Stimulated activated CD8-positive, alpha-beta memory T cell treated with anti-CD3 and anti-CD28 coated beads, Interleukin-12 subunit alpha, Interleukin-12 subunit beta, amount 100 ng/mL, for 4 hours (primary cell): ENCODE data around the gene NELL2.
"Not testable (repeated sequence)": the region's sequence is repeated elsewhere in the genome, so short reads cannot be mapped to it uniquely, and the experiment has no call there.

ENCODE experiments used
- DNase-seq: peaks from one replicate; pipeline ENCODE4 v3.0.0-alpha.2; 2020; ENCODE audit warnings: low read depth

The NELL2 gene

DNA sequence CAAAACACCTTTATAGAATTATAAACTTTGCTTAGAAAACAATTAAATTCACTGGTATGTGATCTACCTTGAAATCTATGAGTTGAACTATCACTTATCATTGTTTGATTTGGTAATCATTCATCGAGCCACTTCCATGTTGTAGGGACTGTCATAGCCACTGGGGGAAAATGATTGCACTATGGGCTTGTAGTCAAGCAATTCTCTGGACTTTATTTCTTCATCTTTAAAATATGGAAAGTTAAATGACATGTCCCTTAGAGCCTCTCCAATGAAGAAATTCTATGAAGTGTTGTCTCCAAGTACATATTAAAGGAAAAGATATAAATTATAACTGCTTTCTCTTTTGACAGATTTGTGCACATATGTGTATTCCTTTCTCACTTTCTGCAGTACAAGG, 97.3 kb downstream of the NELL2 start:
- DNase-seq: no peak

DNA sequence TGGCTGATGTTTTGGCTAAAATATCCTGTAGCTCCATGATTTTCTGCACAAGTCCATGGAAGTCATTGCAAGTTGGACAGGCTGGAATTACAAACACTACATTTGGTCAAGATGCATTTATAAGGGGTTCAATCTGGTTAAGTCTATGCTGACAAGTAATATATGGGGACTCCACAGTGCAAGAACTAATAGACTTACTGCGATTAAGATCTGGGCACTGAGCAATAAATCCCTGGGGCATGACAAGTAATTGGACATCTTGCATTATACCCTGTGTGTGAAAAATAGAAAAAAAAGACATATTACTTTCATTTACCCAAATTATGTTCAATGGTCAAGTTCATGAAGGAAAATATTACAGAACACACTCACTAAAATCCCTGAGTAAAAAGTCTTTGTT, 99.1 kb downstream of the NELL2 start:
- no peak for DNase-seq

DNA sequence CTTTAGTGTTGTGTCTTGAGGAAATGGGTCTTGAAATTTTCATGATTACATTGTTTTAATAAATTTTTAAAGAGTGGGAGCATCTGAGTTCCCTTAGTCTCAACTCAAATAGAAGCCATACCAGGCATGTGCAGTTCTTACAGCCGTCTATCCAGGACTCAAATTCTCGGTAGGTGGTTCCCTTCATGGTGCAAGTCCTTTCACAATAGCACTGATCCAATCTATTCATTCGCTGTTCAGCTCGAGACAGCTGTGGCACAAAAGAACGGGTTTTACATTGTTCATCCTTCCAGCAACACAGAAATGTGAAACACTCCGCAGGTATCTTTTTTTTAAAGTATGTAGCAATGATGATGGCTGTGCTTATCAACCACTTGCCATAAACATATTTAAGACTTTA, 100.2 kb downstream of the NELL2 start:
- no peak for DNase-seq

DNA sequence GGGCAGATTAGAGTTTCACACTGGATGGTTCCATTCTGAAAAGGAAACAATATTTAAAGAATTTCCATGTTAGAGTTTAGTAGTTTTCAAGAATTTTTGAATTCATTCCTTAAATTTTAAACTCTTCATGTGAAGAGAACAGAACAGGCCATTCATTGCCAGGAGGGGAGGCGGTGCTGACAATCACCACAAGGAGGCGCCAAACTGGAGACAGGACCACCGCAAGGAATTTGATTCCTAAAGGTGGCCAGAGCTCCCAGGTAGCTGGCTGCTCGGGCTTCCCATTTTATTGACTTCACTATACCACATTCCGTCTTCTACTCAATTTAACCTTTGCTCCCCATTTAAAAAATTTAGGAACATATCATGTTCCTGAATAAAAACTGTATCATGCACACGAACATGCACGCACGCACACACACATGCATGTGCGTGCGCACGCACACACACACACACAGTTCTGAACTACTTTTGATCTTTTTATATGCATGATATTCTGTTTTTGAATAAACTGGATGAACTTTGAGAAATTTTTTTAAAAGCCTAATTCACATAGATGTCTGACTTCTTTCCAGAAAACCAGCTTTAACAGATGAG, 101.2 kb downstream of the NELL2 start:
- peak; percentile 12 for DNase-seq

DNA sequence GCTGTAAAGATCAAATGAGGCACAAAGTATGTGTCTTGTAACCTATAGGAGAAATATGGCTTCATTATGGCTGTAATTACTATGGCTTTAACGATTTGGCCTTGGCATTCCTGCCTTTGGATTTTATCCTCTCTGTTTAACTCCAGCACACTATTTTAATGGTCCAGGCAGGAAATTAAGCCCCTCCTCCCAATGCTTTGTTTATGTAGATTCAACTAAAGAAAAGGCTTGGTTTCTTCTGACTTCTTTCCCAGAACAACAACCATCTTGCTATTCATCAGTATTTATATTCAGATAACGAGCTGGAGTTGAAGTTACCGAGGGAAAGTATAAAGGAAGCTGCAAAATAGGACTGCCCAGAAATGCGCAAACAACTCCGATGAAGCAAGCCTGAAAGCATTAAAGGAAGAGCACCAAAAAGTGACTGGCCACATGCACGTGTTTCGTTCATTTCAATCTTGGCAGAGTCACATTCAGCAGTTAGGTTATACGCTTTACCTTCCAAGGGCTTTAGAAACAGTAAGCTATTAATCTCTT, 104.6 kb downstream of the NELL2 start:
- DNase-seq: no peak

DNA sequence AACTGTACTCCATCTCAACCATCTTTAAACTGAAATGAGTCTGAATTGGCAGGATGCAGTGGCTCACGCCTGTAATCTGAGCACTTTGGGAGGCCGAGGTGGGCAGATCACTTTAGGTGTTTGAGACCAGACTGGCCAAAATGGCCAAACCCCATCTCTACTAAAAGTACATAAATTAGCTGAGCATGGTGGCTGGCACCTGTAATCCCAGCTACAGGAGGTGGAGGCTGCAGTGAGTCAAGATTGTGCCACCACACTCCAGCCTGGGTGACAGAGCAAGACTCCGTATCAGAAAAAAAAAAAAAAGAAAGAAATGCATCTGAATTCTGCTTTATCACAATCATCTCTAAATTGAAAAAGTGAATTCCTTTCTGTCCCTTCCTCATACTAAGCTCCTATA, 110.3 kb downstream of the NELL2 start:
- no peak for DNase-seq

DNA sequence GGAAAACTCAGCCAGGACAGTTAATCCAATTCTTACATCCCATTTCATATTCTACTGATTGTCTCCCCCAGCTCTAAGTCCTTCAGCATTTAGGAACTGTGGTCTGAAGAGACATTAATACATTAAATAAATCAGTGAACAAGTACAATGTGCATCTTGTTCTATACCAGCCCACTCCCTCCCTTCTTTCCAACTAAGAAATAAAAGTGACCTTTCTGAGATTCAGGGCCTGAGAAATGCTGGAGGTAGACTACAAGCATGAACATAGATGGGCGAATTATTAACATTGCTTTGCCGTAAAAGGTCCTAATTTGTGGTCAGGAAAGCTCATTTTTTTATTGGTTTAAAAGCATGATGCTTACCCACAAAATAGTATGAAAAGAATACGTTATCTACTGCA, 113.1 kb downstream of the NELL2 start:
- DNase-seq: no peak

DNA sequence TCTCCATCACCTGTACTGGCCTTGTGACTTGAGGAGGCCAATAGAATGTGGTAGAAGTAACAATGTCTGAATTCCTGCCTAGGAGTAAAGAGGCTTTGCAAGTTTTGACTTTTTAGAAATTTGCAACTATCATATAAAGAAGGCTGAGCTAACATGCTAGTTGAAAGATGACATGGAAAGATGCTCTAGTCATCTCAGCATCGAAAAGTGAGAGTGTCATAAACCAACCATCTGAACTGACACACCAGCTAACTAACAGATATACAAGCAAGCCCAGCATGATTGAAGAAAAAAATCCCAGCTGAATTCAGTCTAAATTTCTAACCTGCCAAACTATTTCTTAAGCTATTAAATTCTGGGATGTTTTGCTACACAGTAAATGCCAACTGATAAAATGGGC, 116.8 kb downstream of the NELL2 start:
- no peak for DNase-seq

DNA sequence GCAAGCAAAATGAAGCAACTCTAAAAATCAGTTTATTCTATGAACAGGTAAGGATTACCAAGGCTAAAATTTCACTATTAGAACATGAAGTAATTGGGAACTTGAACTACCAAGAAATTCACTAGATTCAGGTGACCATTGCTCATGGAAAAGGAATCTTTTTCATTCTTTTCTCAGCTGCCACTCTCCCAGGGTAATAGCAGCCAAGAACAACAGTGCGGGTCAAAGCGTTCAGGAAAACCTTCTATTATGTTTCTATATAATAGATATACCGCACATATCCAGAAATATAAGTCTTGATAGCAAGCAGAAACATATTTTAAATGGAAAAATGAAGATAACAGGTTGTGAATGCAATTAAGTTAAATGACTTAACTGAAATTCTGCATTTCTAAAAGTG, 125.6 kb downstream of the NELL2 start:
- DNase-seq: no peak

DNA sequence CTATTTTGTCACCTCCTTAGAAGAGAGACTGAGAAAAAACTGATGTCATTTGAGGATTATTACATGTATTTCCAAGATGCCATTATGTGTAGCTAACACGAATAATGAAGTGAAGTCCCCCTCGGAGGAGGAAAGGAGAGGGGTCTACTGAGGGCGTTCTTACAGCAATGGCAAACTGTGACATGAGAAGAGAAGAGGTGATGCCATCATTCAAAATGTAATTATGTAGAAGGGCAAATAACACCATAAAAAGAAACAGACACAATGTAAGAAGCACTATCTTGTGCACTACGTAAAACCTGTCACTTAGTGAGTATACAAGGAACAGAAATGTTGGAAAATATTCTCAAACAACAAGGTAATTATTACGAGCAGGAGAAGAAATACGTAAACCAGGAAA, 126.5 kb downstream of the NELL2 start:
- DNase-seq: no peak

DNA sequence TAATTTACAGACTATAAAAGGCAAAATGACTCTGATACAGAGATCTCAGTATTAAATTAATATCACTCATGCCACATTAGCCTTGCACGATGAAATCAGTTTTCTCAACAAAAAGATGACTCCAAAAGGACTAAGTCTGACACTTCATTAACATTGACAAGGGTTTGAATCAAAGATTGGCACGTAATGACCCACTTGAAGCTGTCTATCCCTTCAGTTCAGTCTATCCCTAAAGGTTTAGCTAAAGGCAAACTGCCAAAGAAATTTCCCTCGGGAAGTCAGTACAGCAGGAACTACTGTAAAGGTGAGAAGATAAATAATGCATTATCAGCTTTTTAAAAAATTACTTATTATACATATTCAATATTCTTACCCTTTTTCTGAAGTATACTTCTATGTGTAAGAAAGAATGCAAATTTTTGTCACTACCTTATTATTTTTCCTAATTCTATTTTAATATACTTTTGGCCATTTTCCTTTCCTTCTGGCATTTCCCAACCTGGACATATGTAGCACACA, 127.1 kb downstream of the NELL2 start:
- DNase-seq: no peak

DNA sequence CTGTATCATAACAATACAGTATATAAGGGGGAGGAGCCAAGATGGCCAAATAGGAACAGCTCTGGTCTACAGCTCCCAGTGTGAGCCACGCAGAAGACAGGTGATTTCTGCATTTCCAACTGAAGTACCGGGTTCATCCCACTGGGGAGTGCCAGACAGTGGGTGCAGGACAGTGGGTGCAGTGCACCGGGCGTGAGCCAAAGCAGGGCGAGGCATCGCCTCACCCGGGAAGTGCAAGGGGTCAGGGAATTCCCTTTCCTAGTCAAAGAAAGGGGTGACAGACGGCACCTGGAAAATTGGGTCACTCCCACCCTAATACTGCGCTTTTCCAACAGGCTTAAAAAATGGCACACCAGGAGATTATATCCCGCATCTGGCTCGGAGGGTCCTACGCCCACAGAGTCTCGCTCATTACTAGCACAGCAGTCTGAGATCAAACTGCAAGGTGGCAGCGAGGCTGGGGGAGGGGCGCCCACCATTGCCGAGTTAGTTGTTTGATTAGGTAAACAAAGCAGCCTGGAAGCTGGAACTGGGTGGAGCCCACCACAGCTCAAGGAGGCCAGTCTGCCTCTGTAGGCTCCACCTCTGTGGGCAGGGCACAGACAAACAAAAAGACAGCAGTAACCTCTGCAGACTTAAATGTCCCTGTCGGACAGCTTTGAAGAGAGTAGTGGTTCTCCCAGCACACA, 134.7 kb downstream of the NELL2 start:
- DNase-seq: not testable (repeated sequence)

DNA sequence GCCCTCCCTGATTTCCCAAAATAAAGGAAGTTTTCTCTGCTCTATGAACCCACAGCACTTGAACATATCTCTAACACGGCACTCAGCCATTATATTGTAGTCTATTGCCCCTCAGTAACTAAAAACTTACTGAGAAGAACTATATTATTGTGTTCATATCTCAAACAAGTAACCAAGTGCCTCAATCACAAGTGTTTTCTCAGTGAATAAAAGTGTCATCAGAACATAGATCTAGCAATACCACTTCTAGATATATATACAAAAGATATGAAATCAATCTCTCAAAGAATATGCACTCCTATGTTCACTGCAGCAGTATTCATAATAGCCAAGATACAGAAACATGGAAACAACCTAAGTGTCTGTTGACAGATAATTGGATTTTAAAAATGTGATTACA, 138.1 kb downstream of the NELL2 start:
- DNase-seq: no peak

DNA sequence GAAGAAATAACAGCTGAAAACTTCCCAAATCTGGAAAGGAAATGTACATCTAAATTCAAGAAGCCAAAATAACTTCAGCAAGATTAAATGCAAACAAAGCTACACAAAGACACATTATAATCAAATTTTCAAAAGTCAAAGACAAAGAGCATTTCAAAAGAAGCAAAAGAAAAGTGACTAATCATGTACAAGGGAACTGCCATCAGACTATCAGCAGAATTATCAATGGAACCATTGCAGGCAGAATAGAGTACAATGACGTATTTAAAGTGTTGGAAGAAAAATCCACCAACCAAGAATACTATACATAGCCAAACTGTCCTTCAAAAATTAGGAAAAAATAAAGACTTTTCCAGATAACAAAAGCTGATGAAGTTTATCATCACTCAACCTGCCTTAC, 147.5 kb downstream of the NELL2 start:
- no peak for DNase-seq

DNA sequence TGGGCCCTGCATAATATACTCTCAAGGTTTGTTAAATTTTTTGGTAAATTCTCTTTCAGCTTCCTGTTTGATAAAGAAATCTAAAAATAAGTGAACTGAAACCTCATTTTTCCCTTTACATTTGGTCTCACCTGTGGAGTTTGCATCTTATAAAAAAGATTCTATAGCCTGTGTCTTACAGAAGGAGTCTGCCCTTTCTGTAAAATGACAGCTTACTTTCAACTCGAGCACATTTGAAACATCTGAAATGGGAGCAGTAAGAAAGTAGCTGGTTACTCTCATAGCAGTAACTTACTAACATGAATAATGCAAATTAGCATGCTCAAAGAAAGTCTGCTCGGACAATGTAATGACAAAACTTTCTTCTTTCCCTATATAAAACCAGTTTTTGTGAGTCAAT, 155.8 kb downstream of the NELL2 start:
- no peak for DNase-seq

DNA sequence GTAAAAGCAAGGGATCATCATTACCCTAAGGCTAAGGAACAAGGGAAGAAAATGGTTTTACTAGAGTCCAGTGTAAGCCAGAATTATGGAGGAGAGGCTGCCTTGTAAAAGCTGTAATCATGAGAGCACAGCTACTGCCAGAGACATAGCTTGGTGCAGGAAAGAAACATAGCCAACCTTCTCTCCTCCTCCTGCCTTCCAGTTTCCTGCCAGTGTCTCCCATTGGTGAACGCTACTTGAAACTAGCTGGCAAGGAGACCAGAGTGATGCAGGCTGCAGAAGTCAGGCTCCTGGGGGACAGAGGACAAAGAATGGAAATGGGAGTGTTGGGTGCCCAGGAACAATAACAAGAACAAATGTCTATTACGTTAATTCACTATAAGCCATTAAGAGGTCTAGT, 158.5 kb downstream of the NELL2 start:
- no peak for DNase-seq

DNA sequence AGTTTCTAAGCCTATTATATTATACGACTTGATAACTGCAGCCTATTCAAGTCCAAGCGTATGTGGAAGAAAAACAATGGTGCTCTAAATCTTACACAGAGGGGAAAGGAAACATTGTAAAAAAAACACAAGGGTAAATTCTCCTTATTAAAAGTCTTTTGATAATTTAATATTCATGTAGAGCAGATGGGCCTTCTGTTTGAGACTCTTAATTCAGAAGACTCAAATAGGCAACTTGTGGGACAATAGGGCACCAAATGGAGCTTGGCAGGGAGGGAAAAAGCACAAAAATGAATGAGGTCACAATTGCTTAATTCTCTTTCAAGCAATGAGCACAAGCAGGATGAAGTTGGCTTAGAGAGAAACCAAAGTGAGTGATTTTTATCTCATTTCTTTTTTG, 159.4 kb downstream of the NELL2 start:
- no peak for DNase-seq

DNA sequence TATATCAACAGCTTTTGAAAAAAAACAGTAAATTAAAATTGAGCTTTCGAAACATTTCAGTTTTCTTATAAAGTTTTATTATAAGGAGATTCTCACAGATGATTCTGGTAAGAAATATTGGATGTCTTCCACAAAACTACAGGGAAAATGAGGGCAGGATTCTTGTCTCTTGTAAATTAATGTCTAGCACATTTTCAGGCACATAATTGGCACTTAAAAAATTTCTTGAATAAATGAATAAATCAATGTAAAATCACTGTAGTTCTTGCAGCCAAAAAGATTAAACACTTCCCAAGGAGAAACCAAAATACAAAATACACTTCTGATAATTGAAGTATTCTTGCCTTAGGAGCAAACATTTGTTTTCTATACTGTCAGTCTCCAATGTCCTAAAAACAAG, 164.4 kb downstream of the NELL2 start:
- DNase-seq: no peak

DNA sequence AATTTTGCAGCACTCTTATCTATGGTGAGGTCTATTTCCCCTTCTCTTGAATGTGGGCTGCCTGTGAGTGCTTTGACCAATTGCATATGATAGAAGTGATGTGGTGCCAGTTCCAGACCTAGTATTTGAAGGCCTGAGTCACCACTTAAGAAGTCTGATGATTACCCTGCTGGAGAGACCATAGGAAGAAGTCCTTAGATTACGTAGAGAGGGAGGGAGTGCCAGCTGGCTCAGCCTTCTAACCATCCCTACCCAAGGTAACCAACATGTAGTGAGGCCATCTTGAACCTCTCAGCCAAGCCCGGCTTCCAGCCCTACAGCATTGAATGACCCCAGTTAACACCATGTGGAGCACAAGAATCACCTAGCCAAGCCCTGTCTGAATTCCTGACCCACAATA, 166.9 kb downstream of the NELL2 start:
- DNase-seq: no peak

DNA sequence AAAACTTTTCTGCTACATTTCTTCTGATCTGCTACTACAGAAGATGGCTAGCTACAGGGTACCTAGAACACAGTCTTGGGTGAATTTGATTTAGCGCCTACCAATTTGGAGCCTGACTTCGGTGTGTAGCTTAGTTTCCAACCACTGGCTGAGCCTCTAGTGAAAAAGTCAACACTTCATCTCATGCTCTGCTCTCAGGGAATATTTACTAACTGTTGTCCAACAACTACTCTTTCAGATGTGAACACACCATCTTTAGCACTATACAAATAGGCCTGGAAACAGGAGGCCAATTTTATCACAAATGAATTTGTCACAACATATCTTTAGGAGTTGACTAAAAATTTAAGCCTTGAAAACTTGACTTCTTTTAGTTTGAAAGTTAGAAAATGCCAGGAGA, 167.9 kb downstream of the NELL2 start:
- no peak for DNase-seq

DNA sequence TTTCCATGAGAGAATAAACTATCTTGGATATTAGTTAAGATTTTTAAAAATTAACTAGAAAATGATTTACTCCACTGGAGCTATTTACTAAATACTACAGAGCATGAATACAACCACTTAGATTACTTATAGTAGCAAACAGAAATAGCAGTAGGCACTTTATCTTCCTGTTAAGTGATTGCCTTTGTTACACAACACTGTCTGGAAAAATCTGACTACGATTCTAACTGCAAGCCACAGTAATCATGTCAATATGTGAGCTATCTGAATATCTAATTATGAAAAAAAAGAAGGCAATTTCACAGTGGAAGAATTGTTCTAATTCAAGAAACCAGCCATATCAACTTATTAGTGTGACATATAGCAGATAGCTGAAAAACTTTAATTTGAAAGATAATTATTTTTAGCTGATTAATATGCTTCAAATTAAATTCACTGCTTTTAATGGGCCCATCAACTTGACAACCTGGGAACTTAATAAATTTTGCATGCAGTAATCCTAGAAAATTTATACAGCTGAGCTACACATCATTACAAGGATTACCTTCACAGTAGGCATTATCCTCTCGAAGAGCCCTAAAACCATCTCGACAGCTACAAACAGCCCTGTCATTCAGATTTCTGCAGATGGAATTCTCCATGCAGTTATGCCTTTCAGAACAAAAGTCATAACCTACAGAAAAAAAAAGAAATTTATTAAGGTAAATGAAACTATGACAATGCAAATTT, 172.8 kb downstream of the NELL2 start:
- DNase-seq: no peak

DNA sequence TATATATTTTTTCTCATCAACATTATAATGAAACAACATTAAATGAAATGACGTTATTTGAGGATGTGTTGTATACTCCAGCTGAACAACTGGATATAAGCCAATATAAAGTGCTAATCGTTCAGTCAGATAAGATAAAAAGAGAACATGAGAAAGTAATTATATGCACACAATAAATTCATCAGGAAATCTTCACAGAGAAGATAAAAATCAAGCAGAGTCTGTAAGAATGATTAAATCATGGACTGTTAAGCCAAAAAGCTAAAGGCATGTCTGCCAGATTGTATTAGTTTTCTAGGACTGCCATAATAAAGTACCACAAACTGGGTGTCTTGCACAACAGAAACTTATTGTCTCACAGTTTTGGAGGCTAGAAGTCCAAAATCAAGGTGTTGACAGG, 178.6 kb downstream of the NELL2 start:
- no peak for DNase-seq

DNA sequence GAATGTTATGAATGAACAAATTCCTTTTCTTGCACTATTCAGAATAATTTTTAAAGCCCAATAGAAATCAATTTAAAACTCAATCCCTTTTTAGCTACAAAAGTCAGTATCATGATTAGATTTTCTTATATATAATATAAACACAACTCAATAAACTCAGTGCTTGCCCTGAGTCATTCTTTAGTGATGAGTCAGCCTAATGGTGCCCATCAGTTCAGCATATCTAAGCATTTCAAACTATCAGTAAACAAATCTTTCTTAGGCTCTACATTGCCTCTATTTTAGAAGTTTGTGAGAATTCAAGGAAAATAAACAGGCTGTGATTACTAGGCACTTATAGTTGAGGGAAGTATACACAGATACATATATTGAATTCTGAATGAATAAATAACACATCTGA, 179.6 kb downstream of the NELL2 start:
- DNase-seq: no peak
